ENCODE measurements around the gene BUD31. TPM values are rescaled to one million over a fixed set of nuclear protein-coding genes. Genes with fewer than 3 reads are reported as not detected.

BUD31 gene
- 36.0 TPM for total RNA-seq
- long read RNA-seq, transcript BUD31-202 (6 exons, 1,139 nt), result major isoform, 27 of 43 reads
- long read RNA-seq, transcript BUD31-201 (6 exons, 1,035 nt), result minor isoform, 10 of 43 reads
- long read RNA-seq, partial matches to known transcripts, result 6 of 43 reads
- long read RNA-seq, other reads (novel, unspliced or antisense), result 0 of 43 reads

DNA sequence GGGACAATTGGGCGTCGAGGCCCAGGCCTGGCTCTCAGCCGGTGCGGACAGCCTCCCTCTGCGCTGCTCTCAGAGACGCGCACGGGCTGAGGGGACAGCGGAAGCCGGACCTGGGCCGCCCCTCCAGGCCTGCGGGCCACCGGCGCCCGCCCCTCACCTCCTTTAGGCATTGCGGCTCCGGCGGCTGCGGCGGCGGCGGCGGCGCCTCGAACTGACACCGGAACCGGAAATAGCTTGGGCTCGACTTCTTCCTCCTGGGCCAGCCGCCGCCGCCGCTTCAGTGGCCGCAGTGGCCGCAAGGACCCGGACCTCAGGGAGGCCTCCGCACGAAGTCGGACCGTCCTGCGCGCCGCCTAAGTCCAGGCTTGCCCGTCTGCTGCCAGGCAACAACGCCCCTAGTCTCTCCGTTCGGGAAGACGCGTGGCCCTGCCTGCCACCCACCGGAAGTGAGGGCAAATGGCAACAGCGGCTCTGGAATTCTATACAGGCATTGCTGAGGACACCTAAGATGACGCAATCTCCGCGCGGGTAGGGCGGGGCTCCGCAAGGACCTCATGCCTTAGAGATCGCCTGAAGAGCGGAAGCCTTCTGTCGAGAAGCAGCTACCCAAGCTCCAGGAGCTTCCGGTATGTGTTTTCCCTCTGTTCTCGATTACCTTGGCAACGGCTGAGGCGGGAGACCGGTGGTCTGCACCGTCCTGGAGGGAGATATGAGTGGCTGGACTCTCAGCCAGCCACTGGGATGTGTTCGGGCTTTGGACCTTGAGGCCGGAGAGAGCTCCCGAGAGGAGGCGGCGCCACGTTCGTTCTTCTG is at the start of gene BUD31, which contains the start of gene PDAP1:
BUD31 (plus strand) TSS at position 591 of the 813 bp plus-strand sequence. CDS start 2,124 bp downstream, outside the sequence.
PDAP1 (minus strand) TSS at position 219 of the 813 bp plus-strand sequence; CDS start at position 170, 49 bp downstream.
- intact Hi-C loops (cut with micrococcal nuclease), result no loop called here
- DNase-seq (peak; percentile 96), ATAC-seq (peak; percentile 96)

DNA sequence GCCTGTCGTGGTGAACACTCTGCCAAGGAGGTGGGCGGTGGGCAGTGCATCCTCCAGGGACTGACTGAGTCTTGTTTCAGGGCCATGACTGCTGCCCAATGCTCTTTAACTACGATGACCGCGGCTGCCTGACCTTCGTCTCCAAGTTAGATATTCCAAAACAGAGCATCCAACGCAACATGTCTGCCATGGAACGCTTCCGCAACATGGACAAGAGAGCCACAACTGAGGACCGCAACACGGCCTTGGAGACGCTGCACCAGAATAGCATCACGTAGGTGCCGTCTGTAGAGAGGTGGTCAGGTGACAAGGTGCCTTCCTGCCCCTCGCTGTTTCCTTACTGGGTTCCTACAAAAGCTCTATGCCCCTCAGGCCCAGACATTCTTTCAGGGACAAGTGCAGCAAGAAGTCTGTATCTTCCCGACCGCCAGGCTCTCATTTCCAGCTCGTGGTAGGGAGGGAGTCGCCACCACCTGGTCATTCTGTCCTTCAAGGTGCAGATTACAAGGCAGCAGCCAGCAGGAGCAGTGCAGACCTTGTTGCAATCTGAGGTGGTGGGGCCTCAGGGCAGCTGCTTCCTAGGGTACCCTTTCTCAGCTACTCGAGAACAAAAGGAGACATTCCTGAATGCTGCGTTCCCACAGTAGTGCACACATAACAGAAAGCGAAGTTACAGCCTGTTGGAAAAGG is 49.2 kb upstream of the BUD31 start:
- intact Hi-C loops (cut with micrococcal nuclease), result no loop called here
- ATAC-seq (no peak), DNase-seq (no peak)

DNA sequence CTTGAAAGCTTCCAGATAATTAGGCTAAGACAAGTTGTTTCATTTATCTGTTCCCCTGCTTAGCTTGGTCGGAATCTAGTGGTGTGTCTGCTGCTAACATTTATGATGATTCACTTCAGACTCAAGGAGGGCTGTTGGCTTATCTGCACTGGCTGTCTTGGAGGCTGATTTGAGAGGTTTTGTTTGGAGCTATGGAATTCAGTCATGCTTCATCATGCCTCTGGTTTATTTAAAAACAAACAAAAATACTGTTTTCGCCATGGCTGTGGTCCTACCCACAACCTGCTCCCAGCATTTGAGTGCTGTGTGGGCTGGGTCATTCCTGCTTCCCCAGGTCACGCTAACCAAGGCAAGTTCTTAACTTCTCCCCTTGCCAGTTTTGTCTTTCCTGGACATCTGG is 46.0 kb upstream of the BUD31 start:
- DNase-seq (no peak), ATAC-seq (no peak)
- intact Hi-C loops (cut with micrococcal nuclease), result no loop called here

DNA sequence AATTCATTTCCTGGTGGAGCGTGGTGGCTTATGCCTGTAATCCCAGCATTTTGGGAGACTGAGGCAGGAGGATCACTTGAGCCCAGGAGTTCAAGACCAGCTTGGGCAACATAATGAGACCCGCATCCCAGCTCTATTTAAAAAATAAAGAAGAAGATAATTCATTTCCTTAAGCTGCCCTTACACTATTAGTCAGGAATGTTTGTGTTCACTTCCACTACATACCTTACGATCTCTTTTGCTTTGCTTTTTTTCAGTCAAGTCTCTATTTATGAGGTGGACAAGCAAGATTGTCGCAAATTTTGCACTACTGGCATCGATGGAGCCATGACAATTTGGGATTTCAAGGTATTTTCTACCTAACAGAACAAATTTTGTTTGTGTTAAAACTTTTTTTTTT is 45.5 kb upstream of the BUD31 start:
- ATAC-seq (no peak), DNase-seq (no peak)
- intact Hi-C loops (cut with micrococcal nuclease), result no loop called here

DNA sequence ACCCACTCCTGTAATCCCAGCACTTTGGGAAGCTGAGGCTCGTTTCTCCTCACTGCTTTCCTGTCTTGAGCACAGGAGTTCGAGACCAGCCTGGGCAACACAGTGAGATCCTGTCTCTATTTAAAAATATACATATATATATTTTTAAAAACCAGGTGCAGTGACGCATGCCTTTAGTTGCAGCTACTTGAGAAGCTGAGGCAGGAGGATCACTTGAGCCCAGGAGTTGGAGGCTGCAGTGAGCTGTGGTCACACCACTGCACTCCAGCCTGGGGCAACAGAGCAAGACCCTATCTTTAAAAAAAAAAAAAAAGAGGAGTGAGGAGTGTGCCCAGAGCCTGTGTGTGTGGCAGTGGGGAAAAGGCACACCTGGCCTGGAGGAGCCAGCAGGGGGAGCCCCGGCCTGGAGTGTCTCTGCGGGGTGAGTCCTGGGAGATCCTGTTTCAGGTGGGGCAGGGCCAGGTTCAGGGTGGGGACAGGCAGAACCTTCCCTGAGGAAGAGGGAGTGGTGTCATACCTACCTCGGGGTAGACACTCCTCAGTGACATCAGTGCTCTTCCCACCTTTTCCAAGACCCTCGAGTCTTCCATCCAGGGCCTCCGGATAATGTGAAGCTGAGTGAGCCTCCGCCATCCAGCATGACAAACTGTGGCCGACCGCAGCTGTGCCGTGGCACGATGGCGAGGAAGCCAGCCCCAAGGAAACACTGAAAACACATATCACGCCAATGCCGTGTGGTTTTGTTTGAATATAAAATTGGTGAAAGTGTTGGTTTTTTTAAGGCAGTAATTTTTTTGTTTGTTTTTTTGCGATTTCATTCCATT is 43.2 kb upstream of the BUD31 start:
- intact Hi-C loops (cut with micrococcal nuclease), result no loop called here
- DNase-seq (peak; percentile 61), ATAC-seq (peak; percentile 56)

DNA sequence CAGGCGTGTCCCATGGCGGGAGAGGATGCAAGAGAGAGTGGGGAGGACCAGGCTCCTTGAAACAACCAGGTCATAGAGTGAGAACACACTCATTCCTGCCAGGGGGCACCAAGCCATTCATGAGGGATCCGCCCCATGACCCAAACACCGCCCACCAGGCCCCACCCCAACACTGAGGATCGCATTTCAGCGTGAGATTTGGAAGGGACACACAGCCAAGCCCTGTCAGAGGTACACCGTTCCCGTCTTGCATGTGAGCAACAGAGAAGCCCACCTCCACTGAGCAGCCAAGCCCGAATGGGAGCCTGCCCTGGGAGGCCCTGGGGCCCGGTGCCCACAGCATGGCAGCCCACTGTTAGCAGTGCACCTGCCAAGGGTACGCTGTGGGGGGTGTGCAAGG is 42.1 kb upstream of the BUD31 start:
- DNase-seq (no peak), ATAC-seq (no peak)
- intact Hi-C loops (cut with micrococcal nuclease), result no loop called here

DNA sequence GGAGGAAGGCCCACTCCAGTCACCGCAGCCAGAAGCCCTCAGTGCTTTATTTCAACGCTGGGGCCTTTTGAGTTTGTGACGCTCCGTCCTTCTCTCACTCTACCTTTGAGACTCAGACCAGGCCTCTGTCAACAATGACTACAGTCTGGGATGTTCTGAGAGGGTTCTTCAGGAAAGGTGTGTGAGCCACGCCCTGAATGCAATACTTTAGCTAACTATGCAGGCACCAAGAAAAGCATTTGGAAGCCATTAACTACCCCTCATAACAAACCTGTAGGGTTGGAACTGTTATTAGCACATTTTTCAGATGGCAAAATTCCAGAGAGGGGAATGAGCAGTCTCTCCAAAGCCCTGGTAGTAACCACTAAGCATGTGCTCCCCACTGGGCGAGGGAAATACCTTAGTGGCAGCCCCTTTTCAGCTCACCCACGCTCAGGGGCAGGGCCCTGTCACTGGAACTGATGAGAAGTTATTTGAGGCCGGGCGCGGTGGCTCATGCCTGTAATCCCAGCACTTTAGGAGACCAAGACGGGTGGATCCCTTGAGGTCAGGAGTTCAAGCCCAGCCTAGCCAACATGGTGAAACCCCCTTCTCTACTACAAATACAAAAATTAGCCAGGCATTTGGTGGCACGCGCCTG is 39.9 kb upstream of the BUD31 start:
- DNase-seq, result no peak
- intact Hi-C loops (cut with micrococcal nuclease), result no loop called here
- ATAC-seq, result no peak

DNA sequence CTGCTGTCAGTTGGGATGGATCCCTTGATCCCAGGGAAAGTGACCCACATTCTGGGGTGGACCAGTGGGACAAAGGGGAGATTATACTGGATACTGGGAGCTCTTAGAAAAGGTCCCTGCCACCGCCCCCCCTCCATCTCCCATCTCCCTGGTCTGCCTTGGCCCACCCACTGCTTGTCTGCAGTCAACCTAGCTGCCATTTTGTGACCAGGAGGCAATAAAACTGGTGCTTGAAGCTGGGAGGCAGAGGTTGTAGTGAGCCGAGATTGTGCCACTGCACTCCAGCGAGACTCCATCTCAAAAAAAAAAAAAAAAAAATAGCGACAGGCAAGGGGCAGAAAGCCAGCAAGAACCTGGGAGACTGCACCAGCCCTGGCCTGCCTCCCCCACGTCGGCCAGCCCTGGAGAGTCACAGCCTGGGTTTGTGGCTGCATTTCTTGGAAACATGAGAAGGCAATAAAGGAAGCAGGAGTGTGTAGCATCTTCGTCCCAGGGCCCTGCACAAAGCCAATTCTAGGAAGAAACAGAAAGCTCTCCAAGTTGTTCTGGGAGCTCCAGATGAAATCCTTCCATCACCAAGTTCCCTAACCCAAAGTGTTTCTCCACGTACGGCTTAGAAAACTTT is 38.9 kb upstream of the BUD31 start:
- intact Hi-C loops (cut with micrococcal nuclease), result no loop called here
- no peak for ATAC-seq

DNA sequence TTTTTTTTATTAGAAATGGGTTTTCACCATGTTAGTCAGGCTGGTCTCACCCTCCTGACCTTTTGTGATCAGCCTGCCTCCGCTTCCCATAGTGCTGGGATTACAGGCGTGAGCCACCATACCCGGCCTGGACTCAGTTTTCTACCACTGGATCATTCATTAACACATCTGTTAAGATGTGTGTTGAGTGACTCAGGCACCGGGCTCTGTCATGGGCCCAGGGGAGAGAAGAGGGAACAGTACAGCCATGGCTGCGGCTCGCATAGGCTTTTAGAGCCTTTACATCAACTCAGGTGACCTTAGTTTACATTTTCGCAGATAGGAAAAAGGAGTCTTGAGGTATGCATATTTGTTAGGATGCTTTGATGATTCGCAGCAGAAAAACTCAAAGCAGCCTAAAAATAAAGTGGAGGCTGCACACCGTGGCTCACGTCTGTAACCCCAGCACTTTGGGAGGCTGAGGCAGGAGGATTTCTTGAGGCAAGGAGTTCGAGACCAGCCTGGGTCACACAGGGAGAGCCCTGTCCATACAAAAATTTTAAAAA is 37.3 kb upstream of the BUD31 start:
- intact Hi-C loops (cut with micrococcal nuclease), result no loop called here
- no peak for DNase-seq

More for the DNA sequence above, 38.9 kb upstream of the BUD31 start:
- no peak for DNase-seq

DNA sequence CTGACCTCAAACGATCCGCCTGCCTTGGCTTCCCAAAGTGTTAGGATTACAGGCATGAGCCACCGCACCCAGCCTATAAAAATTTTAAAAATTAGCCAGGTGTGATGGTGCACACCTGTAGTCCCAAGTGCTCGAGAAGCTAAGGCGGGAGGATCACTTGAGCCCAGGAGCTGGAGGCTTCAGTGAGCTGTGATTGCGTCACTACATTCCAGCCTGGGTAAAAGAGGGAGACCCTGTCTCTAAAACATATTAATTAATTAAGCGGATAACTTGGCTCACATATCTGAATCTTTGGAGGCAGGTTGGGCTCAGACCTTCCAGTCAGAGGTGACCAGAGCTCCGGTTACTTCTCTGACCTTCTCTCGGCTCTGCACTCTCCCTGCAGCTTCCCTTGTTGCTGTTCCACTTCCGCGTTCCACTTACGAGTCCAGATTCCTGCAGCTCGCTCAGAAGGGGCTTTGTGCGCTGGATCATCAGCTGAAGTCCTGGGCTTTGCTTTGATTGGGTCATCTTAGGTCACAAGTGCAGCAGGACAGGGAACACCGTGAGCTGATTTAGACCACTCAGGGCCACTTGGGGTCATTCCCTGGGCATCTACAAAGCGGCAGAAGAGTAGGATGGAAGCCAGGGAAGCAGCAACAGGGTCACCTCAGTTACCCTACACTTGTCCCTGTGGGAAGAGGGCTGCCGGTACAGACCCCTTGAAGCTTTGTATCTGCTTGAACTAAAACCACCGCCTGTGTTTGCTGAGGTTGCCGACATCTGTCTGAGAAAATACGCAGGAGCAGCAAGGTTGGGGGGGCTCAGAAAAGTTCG is 36.3 kb upstream of the BUD31 start:
- no peak for DNase-seq
- peak; percentile 11 for ATAC-seq
- intact Hi-C loops (cut with micrococcal nuclease), result no loop called here

More for the DNA sequence above, 37.3 kb upstream of the BUD31 start:
- no peak for ATAC-seq

DNA sequence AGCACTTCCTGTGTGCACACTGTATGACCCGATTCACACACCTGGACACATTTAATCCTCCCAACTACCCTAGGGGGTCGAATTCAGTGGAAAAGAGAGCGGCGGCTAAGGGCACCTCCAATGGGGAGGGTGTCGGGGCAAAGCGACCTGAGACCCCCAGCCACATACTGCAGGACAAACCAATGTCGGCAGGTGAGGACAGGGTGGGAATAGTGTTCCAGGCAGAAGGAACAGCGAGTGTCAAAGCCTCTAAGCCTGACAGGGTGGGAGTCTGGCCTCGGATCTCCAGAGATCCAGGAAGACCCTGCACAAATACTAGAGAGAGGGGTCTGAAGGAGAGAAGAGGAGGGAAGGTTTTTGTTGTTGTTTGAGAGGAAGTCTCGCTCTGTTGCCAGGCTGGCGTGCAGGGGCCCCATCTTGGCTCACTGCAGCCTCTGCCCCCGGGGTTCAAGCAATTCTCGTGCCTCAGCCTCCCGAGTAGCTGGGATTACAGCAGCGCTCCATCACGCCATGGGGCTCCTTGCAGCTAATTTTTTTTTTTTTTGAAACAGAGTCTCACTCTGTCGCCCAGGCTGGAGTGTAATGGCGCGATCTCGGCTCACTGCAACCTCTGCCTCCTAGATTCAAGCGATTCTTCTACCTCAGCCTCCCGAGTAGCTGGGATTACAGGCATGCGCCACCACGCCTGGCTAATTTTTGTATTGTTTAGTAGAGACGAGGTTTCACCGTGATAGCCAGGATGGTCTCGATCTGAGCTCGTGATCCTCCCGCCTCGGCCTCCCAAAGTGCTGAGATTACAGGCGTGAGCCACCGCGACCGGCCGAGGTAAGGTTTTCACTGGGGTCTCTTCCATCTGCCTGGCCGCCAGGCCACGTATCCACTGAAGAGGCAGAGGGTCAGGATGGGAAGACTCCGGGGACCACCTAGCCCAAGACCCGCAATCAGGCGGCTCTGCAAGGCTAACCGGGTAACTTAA is 35.4 kb upstream of the BUD31 start:
- no peak for DNase-seq
- intact Hi-C loops (cut with micrococcal nuclease), result no loop called here
- no peak for ATAC-seq

DNA sequence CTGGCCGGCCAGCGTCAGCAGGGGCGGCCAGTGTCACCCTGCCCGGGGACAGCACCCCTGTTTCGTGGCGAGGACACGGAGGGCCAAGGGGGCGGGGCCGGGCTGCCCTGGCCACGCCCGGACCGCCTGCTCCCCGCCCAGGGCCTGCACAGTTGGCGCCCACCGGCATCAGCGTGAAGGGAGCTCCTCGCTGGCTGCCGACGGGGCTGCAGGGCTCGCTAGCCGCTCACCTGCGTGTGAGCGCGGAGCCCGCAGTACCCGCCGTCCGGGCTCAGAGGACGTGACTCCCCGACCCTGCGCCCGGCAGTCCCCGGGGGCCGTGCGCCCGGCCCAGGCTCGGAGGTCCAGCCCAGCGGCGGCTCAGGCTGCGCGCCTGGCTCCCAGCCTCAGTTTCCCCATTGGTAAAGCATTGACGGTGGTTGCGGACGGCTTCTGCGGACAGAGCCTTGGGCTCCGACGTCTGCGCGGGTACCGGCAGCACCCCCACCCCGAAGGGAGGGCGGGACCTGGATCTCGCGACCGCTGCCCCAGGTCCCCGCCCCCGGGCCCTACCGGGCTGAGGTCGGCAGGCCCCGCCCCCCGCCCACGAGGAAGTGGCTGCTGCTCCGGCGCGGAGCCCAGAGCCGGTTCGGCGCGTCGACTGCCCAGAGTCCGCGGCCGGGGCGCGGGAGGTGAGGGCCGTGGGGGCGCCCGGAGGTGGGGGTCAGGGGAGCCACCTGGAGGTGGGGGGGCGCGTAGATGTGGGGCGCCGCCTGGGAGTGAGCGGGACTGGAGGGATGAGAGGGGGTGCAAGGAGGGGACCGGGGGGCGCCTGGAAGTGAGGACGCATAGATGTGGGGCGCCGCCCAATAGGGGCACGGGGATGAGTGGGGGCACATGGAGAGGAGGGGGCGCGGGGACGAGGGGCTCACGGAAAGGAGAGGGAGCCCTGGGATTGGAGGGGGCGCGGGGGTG is 34.4 kb upstream of the BUD31 start, which contains the start of gene ARPC1B:
ARPC1B (plus strand) TSS at position 620 of the 954 bp plus-strand sequence. CDS start 10,985 bp downstream, outside the sequence.
- peak; percentile 90 for DNase-seq
- peak; percentile 80 for ATAC-seq
- intact Hi-C loops (cut with micrococcal nuclease), result no loop called here

DNA sequence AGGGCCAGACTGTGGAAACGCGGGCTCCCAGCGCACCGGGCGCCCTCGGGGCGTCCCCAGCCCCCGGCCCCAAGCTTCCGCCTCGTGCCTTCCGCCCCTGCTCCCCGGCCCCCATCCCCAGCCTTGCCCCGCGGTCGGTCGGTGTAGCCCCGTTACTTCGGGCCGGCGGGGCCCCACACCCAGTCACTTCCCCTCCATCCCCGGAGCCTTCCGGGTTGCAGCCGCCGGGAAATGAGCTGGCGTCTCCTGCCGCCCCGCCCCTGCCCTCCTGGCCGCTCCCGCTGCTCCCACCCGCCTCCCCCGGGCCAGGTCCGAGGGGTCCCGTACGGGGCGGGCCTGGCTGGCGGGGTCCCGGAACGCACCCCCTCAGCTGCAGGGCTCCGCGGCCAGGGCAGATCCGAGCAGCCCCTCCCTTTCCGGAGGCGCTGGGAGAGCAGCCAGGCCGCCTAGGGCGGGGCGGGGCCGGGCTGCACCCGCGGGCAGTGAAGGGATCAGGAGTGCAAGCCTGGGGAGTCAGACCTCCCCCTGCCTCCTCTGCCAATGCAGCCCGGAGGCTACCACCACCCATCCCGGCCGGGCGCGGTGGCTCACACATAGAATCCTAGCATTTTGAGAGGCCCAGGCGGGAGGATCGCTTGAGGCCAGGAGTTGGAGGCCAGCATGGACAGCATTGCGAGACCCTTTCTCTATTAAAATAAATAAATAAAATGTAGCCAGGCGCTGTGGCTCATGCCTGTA is 33.5 kb upstream of the BUD31 start:
- ATAC-seq, result peak; percentile 79
- peak; percentile 92 for DNase-seq
- intact Hi-C loops (cut with micrococcal nuclease), result no loop called here

DNA sequence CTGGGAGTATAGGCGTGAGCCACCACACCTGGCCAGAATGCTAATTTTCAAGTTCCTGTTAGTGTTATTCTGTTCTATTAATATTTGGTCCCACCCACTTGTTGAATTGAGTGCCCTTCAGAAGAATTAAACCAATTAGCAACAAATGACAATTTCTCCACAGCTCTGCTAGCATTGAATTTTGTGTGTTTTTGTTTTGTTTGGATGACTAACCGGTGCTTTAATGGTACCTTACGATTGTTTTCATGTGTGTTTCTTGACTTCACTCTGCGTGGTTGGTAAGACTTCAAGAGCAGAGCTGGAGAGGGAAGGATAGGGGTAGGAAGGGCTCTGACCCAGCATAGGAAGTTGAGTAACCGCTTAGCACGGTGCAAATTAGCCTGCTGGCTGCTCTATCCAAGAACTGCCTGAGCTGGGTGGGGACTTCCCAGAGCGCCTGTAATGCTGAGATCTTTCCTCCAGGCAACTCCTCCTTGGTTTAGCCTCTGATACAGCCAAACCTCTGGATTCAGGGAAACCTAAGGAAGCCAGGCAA is 29.7 kb upstream of the BUD31 start:
- intact Hi-C loops (cut with micrococcal nuclease), result no loop called here
- ATAC-seq, result peak; percentile 66
- peak; percentile 69 for DNase-seq
